Endothelial cell of umbilical vein (primary cell): ENCODE results near the gene MIX23. TPM values are rescaled to one million over a fixed set of nuclear protein-coding genes. Genes with fewer than 3 reads are reported as not detected.

Source experiments
- BruUV-seq: library from RNA; stranded (reverse); fragments of 400-500 nt; replicated peaks from 2 replicates; lab custom pipeline; 2021; lab: Mats Ljungman, UMichigan
- CTCF ChIA-PET: fragments of 300-600, 350-600 bp; sonication (Branson Sonifier 250); formaldehyde crosslinking; loops from one replicate; lab custom pipeline; 2021; ENCODE audit warnings: antibody characterized with exemption, inconsistent platforms; lab: Charles Lee
- POLR2A ChIA-PET: fragments of 300-600, 350-600 bp; sonication (Branson Sonifier 250); formaldehyde crosslinking; loops from one replicate; lab custom pipeline; 2021; ENCODE audit warnings: antibody characterized with exemption, inconsistent platforms; lab: Charles Lee
- DNase-seq: peaks from one replicate; pipeline ENCODE4 v3.0.0-alpha.2; 2011; ENCODE audit warnings: low read depth, low spot score
- FAIRE-seq: peaks from 2 replicates; lab custom pipeline; 2011; peaks lifted over from hg19 to GRCh38; lab: Jason Lieb, UNC
- H2AFZ ChIP-seq: 2 replicates; pipeline ENCODE4 v1.6.0; 2012; ENCODE audit warnings: low read depth, low read length, control low read depth, inconsistent platforms
- H3K27ac ChIP-seq: 2 replicates; pipeline ENCODE4 v1.5.1; 2011; ENCODE audit warnings: low read depth, mild to moderate bottlenecking, control low read depth, low read length, moderate library complexity; ENCODE audit not compliant: insufficient read depth
- H3K27me3 ChIP-seq, 2 experiments: 2 replicates each; pipeline versions ENCODE4 v1.6.0 to v1.6.1; 2011; ENCODE audit warnings: low read length in 2 of 2, mixed read lengths in 1 of 2; ENCODE audit not compliant: control insufficient read depth in 2 of 2, insufficient read depth in 2 of 2
- H3K36me3 ChIP-seq, 2 experiments: 2 replicates in 1 of 2; 3 replicates in 1 of 2; pipeline ENCODE4 v1.5.1; 2011; ENCODE audit warnings: low read length in 2 of 2, mild to moderate bottlenecking in 1 of 2, moderate library complexity in 1 of 2; ENCODE audit not compliant: control insufficient read depth in 2 of 2, insufficient read depth in 2 of 2; ENCODE audit errors: extremely low read depth in 1 of 2
- H3K4me1 ChIP-seq: 3 replicates; pipeline ENCODE4 v1.5.1; 2011; ENCODE audit warnings: mild to moderate bottlenecking, low read length; ENCODE audit not compliant: control insufficient read depth, insufficient read depth; ENCODE audit errors: extremely low read depth
- H3K4me2 ChIP-seq: 2 replicates; pipeline ENCODE4 v1.6.1; 2011; ENCODE audit warnings: low read length, control low read depth, mixed read lengths; ENCODE audit not compliant: insufficient read depth
- H3K4me3 ChIP-seq, 3 experiments: fragments of 200-600 bp in 1 of 3; sonication (generic), shearing (Covaris generic) in 1 of 3; replicated peaks in 1 of 3; 2 replicates each; pipeline ENCODE4 v1.5.1; 2011 to 2016; ENCODE audit warnings: control low read depth in 3 of 3, low read length in 3 of 3, mild to moderate bottlenecking in 2 of 3, inconsistent platforms in 1 of 3, low read depth in 1 of 3, moderate library complexity in 1 of 3; ENCODE audit not compliant: insufficient read depth in 1 of 3
- H3K79me2 ChIP-seq: 2 replicates; pipeline ENCODE4 v1.6.0; 2012; ENCODE audit warnings: low read length, inconsistent platforms; ENCODE audit not compliant: control insufficient read depth, insufficient read depth
- H3K9ac ChIP-seq: replicated peaks from 2 replicates; pipeline ENCODE3; 2011; ENCODE audit warnings: low read length, control low read depth; ENCODE audit not compliant: insufficient read depth; ENCODE audit errors: extremely low read depth
- H3K9me1 ChIP-seq: replicated peaks from 3 replicates; pipeline ENCODE4 v1.6.0; 2011; ENCODE audit warnings: mild to moderate bottlenecking, low read length; ENCODE audit not compliant: control insufficient read depth, insufficient read depth; ENCODE audit errors: extremely low read depth
- H3K9me3 ChIP-seq: replicated peaks from 2 replicates; pipeline ENCODE4 v1.5.1; 2012; ENCODE audit warnings: low read length, inconsistent platforms; ENCODE audit not compliant: control insufficient read depth, insufficient read depth
- H4K20me1 ChIP-seq: replicated peaks from 2 replicates; pipeline ENCODE3; 2011; ENCODE audit warnings: mild to moderate bottlenecking, low read length; ENCODE audit not compliant: control insufficient read depth, insufficient read depth; ENCODE audit errors: extremely low read depth
- EZH2 ChIP-seq: IDR thresholded peaks from 2 replicates; pipeline ENCODE4 v1.6.1; 2012; ENCODE audit warnings: borderline replicate concordance, low read depth, mild to moderate bottlenecking, moderate library complexity, low read length, inconsistent platforms; ENCODE audit not compliant: severe bottlenecking
- FOS ChIP-seq: IDR thresholded peaks from 2 replicates; pipeline ENCODE4 v1.6.1; 2011; ENCODE audit warnings: mild to moderate bottlenecking, low read length, moderate library complexity, borderline replicate concordance; ENCODE audit not compliant: insufficient read depth
- GATA2 ChIP-seq: IDR thresholded peaks from 2 replicates; pipeline ENCODE4 v1.7.0; 2011; ENCODE audit warnings: low read depth, mild to moderate bottlenecking, moderate library complexity, mixed read lengths, low read length; ENCODE audit not compliant: insufficient read length, insufficient read depth
- JUN ChIP-seq: IDR thresholded peaks from 2 replicates; pipeline ENCODE4 v1.6.1; 2011; ENCODE audit warnings: borderline replicate concordance, low read depth; ENCODE audit not compliant: insufficient read length, insufficient read depth
- MYC ChIP-seq: IDR thresholded peaks from one replicate; pipeline ENCODE4 v1.6.1; 2011; ENCODE audit warnings: mild to moderate bottlenecking, low read depth, low read length
- POLR2A ChIP-seq: IDR thresholded peaks from 2 replicates; pipeline ENCODE4 v1.6.1; 2012; ENCODE audit warnings: low read depth, mild to moderate bottlenecking, control low read depth, low read length
- POLR2AphosphoS5 ChIP-seq: IDR thresholded peaks from 2 replicates; pipeline ENCODE4 v1.6.1; 2012; ENCODE audit warnings: low read depth, mild to moderate bottlenecking, control low read depth, low read length, moderate library complexity; ENCODE audit not compliant: insufficient read depth
- dilution Hi-C: fragments of 300-500 bp; cut with MboI; formaldehyde crosslinking; loops from one replicate; pipeline ENCODE4 v1.15.0; 2019; ENCODE audit warnings: low sequenced_read_pairs; ENCODE audit not compliant: extremely low pct_ligation_motif_present
- intact Hi-C: fragments of 100-400 bp; cut with micrococcal nuclease; formaldehyde crosslinking; loops from one replicate; pipeline ENCODE4 v1.10.0; 2022
- polyA plus RNA-seq, 4 experiments: library from polyadenylated mRNA; depleted of rRNA in 3 of 4; stranded (reverse) in 3 of 4; unstranded in 1 of 4; fragments of >200 nt; gene quantifications; 2 replicates each; pipeline versions ENCODE4 v1.2.1 to v1.2.3, GENCODE V29; 2011 to 2012; ENCODE audit warnings: missing spikeins in 1 of 4
- total RNA-seq: library from RNA; stranded (reverse); gene quantifications from 2 replicates; pipeline ENCODE4 v1.2.3, GENCODE V29; 2021
- TF ChIP-seq, protein P1 (sequence below): IDR thresholded peaks from 2 replicates; pipeline ENCODE4 v1.6.1; 2011; ENCODE audit not compliant: insufficient read depth, insufficient read length
- TF ChIP-seq, protein P2 (sequence below), 2 donors: IDR thresholded peaks; 1 replicate in 1 of 2; 2 replicates in 1 of 2; pipeline ENCODE4 v1.5.1; 2011; ENCODE audit warnings: low read length in 2 of 2, mild to moderate bottlenecking in 2 of 2, moderate library complexity in 2 of 2, control low read depth in 1 of 2, inconsistent platforms in 1 of 2, low read depth in 1 of 2; ENCODE audit not compliant: insufficient read depth in 1 of 2; ENCODE audit errors: extremely low read depth in 1 of 2

Gene MIX23
- total and polyA plus RNA-seq, 2 donors (not counting 3 experiments of a cell fraction or from before 2014, with no cell fraction given), result 4.5 to 53.5 TPM

DNA sequence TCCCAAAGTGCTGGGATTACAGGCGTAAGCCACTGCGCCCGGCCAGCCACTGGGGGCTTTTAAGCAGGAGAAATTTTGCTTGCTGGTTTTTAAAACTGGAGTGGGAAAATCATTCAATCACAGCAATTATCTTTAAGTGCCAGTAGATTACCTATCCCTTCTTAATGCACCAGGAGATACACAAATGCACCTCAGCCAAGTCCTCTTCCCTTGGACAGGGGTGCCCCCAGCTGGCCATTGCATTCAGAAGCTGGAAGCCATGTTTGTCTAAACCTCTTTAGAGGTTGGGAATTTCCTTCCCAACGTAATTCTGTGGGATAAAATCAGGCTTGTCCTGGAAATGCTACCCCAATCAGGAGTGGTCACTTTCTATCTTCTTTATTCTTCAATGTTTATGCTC lies 26.6 kb downstream of the MIX23 start:
- Histone ChIP-seq H3K79me2 (no peaks in the 10 kb centered on the region), H3K9me3 (no peaks in the 10 kb centered on the region), H2AFZ (no peak overlapping the region), H3K4me2 (no peak overlapping the region), H4K20me1 (no peaks in the 10 kb centered on the region), H3K4me3 (no peak overlapping the region), H3K9ac (no peak overlapping the region), H3K9me1 (no peaks in the 10 kb centered on the region), H3K27ac (no peak overlapping the region), H3K27me3 (no peaks in the 10 kb centered on the region), H3K4me1 (no peaks in the 10 kb centered on the region), H3K36me3 (peaks cover 0 to 3% of the 10 kb centered on the region in 2 experiments)
- FAIRE-seq (no peak), DNase-seq (no peak)
- TF ChIP-seq POLR2A, result no peak
- TF ChIP-seq, protein P1, sequence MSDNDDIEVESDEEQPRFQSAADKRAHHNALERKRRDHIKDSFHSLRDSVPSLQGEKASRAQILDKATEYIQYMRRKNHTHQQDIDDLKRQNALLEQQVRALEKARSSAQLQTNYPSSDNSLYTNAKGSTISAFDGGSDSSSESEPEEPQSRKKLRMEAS, result no peak
- no peak for TF ChIP-seq JUN
- TF ChIP-seq, protein P2, sequence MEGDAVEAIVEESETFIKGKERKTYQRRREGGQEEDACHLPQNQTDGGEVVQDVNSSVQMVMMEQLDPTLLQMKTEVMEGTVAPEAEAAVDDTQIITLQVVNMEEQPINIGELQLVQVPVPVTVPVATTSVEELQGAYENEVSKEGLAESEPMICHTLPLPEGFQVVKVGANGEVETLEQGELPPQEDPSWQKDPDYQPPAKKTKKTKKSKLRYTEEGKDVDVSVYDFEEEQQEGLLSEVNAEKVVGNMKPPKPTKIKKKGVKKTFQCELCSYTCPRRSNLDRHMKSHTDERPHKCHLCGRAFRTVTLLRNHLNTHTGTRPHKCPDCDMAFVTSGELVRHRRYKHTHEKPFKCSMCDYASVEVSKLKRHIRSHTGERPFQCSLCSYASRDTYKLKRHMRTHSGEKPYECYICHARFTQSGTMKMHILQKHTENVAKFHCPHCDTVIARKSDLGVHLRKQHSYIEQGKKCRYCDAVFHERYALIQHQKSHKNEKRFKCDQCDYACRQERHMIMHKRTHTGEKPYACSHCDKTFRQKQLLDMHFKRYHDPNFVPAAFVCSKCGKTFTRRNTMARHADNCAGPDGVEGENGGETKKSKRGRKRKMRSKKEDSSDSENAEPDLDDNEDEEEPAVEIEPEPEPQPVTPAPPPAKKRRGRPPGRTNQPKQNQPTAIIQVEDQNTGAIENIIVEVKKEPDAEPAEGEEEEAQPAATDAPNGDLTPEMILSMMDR (IDR thresholded peaks at IDR 0.05; ENCODE audit: extremely low read depth in 1 of 2, insufficient read depth in 1 of 2, low read depth in 1 of 2, low read length in 2 of 2), result peak in 1 of 2 donors; percentile 16
- TF ChIP-seq EZH2, result no peak
- ChIA-PET POLR2A (no interaction called here), CTCF (interaction anchor here (0.6 kb wide), 1 partner anchor 586 kb away, joined by 5 read pairs; no protein-coding TSS in a partner anchor)
- no TSS peak for BruUV-seq
- intact Hi-C loops (loop anchor here (1.0 kb wide), 1 partner anchor 810 kb away; no protein-coding TSS in a partner anchor), dilution Hi-C loops (no loop called here)

DNA sequence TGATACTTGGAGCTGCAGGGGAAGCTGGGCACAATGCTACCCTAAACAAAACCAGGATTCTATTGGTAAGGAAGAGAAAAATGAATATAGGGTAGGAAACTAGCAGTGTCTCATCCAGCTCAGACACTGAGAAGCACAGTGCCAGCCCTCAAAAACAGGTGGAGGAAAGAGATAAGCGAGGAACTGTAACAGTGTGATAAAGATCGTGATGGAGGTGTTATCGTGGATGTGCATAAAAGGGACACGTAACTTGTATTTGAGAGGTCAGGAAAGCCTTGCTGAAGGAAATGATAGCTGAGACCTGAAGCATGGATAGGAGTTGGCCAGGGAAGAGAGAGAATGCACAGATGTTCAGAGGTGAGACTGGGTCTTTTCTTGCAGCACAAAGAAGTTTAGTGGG lies 27.4 kb downstream of the MIX23 start:
- BruUV-seq, result no TSS peak
- no peak overlapping the region for H3K4me2 ChIP-seq
- TF ChIP-seq EZH2, result no peak
- TF ChIP-seq, protein P1, result no peak
- no peak for TF ChIP-seq MYC
- TF ChIP-seq, protein P2 (IDR thresholded peaks at IDR 0.05; ENCODE audit: extremely low read depth in 1 of 2, insufficient read depth in 1 of 2, low read depth in 1 of 2, low read length in 2 of 2), result no peak
- TF ChIP-seq JUN, result no peak
- no peak for TF ChIP-seq POLR2AphosphoS5
- no peak for TF ChIP-seq GATA2
- TF ChIP-seq FOS, result no peak
- TF ChIP-seq POLR2A, result no peak
- H3K9me1 ChIP-seq, result no peaks in the 10 kb centered on the region
- intact Hi-C loops, result loop anchor here (1.0 kb wide), 1 partner anchor 809 kb away; no protein-coding TSS in a partner anchor
- no peaks in the 10 kb centered on the region for H3K4me1 ChIP-seq
- H3K9me3 ChIP-seq, result no peaks in the 10 kb centered on the region
- H3K27me3 ChIP-seq, result no peaks in the 10 kb centered on the region
- no peak overlapping the region for H3K4me3 ChIP-seq
- peaks cover 0 to 3% of the 10 kb centered on the region in 2 experiments for H3K36me3 ChIP-seq
- H2AFZ ChIP-seq, result no peak overlapping the region
- H3K79me2 ChIP-seq, result no peaks in the 10 kb centered on the region
- POLR2A ChIA-PET, result no interaction called here
- no peak for FAIRE-seq
- no peak overlapping the region for H3K9ac ChIP-seq
- no peak overlapping the region for H3K27ac ChIP-seq
- dilution Hi-C loops, result no loop called here
- DNase-seq, result no peak
- no peaks in the 10 kb centered on the region for H4K20me1 ChIP-seq
- CTCF ChIA-PET, result no interaction called here
